Keratinocyte (primary cell): ENCODE results near the gene MAP3K5. TPM values are rescaled to one million over a fixed set of nuclear protein-coding genes. Genes with fewer than 3 reads are reported as not detected.
A peak's percentile ranks its signal among the peaks of the same experiment; 100 is the strongest.

Source experiments
- DNase-seq: peaks from one replicate; pipeline ENCODE4 v3.0.0-alpha.2; 2011; ENCODE audit warnings: low read depth, missing footprints, low spot score
- FAIRE-seq: peaks from 2 replicates; lab custom pipeline; 2011; peaks lifted over from hg19 to GRCh38; lab: Jason Lieb, UNC
- H2AFZ ChIP-seq: 2 replicates; pipeline ENCODE4 v1.6.0; 2012; ENCODE audit warnings: low read length, control low read depth, inconsistent platforms; ENCODE audit not compliant: control insufficient read depth
- H3K27ac ChIP-seq: 2 replicates; pipeline ENCODE4 v1.5.1; 2011; ENCODE audit warnings: low read length; ENCODE audit not compliant: control insufficient read depth, insufficient read depth
- H3K27me3 ChIP-seq: 3 replicates; pipeline ENCODE4 v1.6.0; 2011; ENCODE audit warnings: low read length; ENCODE audit not compliant: control insufficient read depth, insufficient read depth; ENCODE audit errors: extremely low read depth
- H3K36me3 ChIP-seq, 2 experiments: 2 replicates in 1 of 2; 3 replicates in 1 of 2; pipeline ENCODE4 v1.5.1; 2011; ENCODE audit warnings: low read length in 2 of 2, mild to moderate bottlenecking in 1 of 2; ENCODE audit not compliant: control insufficient read depth in 2 of 2, insufficient read depth in 2 of 2; ENCODE audit errors: extremely low read depth in 1 of 2
- H3K4me1 ChIP-seq: 3 replicates; pipeline ENCODE4 v1.5.1; 2011; ENCODE audit warnings: low read length; ENCODE audit not compliant: control insufficient read depth, insufficient read depth; ENCODE audit errors: extremely low read depth
- H3K4me2 ChIP-seq: 3 replicates; pipeline ENCODE4 v1.6.0; 2011; ENCODE audit warnings: low read depth, low read length; ENCODE audit not compliant: control insufficient read depth, insufficient read depth; ENCODE audit errors: extremely low read depth
- H3K4me3 ChIP-seq, 3 experiments: fragments of 200-600 bp in 1 of 3; sonication (generic) in 1 of 3; 2 replicates in 2 of 3; 3 replicates in 1 of 3; pipeline ENCODE4 v1.5.1; 2011 to 2016; ENCODE audit warnings: low read length in 3 of 3, mild to moderate bottlenecking in 3 of 3, control low read depth in 2 of 3, inconsistent platforms in 1 of 3, low read depth in 1 of 3, mixed read lengths in 1 of 3, mixed run types in 1 of 3, moderate library complexity in 1 of 3; ENCODE audit not compliant: control insufficient read depth in 2 of 3, insufficient read depth in 2 of 3; ENCODE audit errors: extremely low read depth in 1 of 3
- H3K79me2 ChIP-seq: 2 replicates; pipeline ENCODE4 v1.6.0; 2012; ENCODE audit warnings: low read length; ENCODE audit not compliant: control insufficient read depth, insufficient read depth
- H3K9ac ChIP-seq: 3 replicates; pipeline ENCODE4 v1.6.0; 2011; ENCODE audit warnings: low read length; ENCODE audit not compliant: control insufficient read depth, insufficient read depth; ENCODE audit errors: extremely low read depth
- H3K9me1 ChIP-seq: 3 replicates; pipeline ENCODE4 v1.6.0; 2011; ENCODE audit warnings: low read length; ENCODE audit not compliant: control insufficient read depth, insufficient read depth; ENCODE audit errors: extremely low read depth
- H3K9me3 ChIP-seq: 2 replicates; pipeline ENCODE4 v1.5.1; 2012; ENCODE audit warnings: low read depth, low read length; ENCODE audit not compliant: control insufficient read depth
- H4K20me1 ChIP-seq: 3 replicates; pipeline ENCODE4 v1.6.0; 2011; ENCODE audit warnings: low read length; ENCODE audit not compliant: control insufficient read depth, insufficient read depth; ENCODE audit errors: extremely low read depth
- CTCF ChIP-seq, 3 experiments: IDR thresholded peaks in 1 of 3; conservative IDR thresholded peaks in 1 of 3; optimal IDR thresholded peaks in 1 of 3; 2 replicates in 2 of 3; 3 replicates in 1 of 3; pipeline versions ENCODE3 to v1.5.1; 2011; ENCODE audit warnings: low read length in 3 of 3, mild to moderate bottlenecking in 3 of 3, moderate library complexity in 2 of 3, control low read depth in 1 of 3, inconsistent platforms in 1 of 3; ENCODE audit not compliant: insufficient read depth in 2 of 3; ENCODE audit errors: extremely low read depth in 1 of 3
- EZH2 ChIP-seq: IDR thresholded peaks from one replicate; pipeline ENCODE4 v1.6.1; 2012; ENCODE audit warnings: inconsistent platforms, mild to moderate bottlenecking, low read length, moderate library complexity
- dilution Hi-C: fragments of 300-500 bp; cut with MboI; formaldehyde crosslinking; loops from one replicate; pipeline ENCODE4 v1.7.0; 2020; ENCODE audit warnings: low sequenced_read_pairs; ENCODE audit not compliant: extremely low pct_ligation_motif_present
- polyA plus RNA-seq, 5 experiments: library from polyadenylated mRNA; depleted of rRNA in 3 of 5; stranded (reverse) in 3 of 5; stranded (forward) in 1 of 5; unstranded in 1 of 5; fragments of >200 nt; gene quantifications; 1 replicate in 1 of 5; 2 replicates in 3 of 5; 3 replicates in 1 of 5; pipeline versions ENCODE4 v1.2.1 to v1.2.3, GENCODE V29; 2011 to 2012; ENCODE audit warnings: missing spikeins in 2 of 5, low read depth in 1 of 5, low replicate concordance in 1 of 5

Gene MAP3K5
- polyA plus RNA-seq, 1 donor (not counting 4 experiments of a cell fraction or from before 2014, with no cell fraction given): 3.4 TPM

- Histone ChIP-seq H3K27me3 (no peaks in the 10 kb centered on the region), H3K27ac (peak overlapping the region; percentile 49), H3K4me2 (peak overlapping the region; percentile 79), H3K9me3 (no peaks in the 10 kb centered on the region), H3K79me2 (no peaks in the 10 kb centered on the region), H3K4me1 (peaks cover 24% of the 10 kb centered on the region), H3K9me1 (no peaks in the 10 kb centered on the region), H3K36me3 (peaks cover 0 to 3% of the 10 kb centered on the region in 2 experiments), H4K20me1 (no peaks in the 10 kb centered on the region), H2AFZ (no peak overlapping the region), H3K4me3 (peak overlapping the region in 2 of 3 experiments; percentile 7 to 36), H3K9ac (no peak overlapping the region)
- TF ChIP-seq CTCF (optimal IDR thresholded peaks at IDR 0.05 in 1 of 3, IDR thresholded peaks at IDR 0.05 in 1 of 3, conservative IDR thresholded peaks at IDR 0.05 in 1 of 3; ENCODE audit: extremely low read depth in 1 of 3, insufficient read depth in 2 of 3, low read length in 3 of 3) (no peak), EZH2 (no peak)
- no peak for DNase-seq
- FAIRE-seq: peak; percentile 71
- dilution Hi-C loops: no loop called here
These were observed 95.4 kb downstream of the MAP3K5 start for GRCh38 chr6:136696783-136697364.

GRCh38 chr6:136696238-136696637, 96.0 kb downstream of the MAP3K5 start:
- Histone ChIP-seq H3K79me2 (no peaks in the 10 kb centered on the region), H3K36me3 (peaks cover 0 to 3% of the 10 kb centered on the region in 2 experiments), H3K4me3 (no peak overlapping the region), H3K9me1 (no peaks in the 10 kb centered on the region), H3K9me3 (no peaks in the 10 kb centered on the region), H3K4me1 (peaks cover 24% of the 10 kb centered on the region), H2AFZ (no peak overlapping the region), H3K27me3 (no peaks in the 10 kb centered on the region), H3K27ac (peak overlapping the region; percentile 49), H3K9ac (no peak overlapping the region), H3K4me2 (peak overlapping the region; percentile 79), H4K20me1 (no peaks in the 10 kb centered on the region)
- DNase-seq: no peak
- dilution Hi-C loops: no loop called here
- peak; percentile 52 for FAIRE-seq
- TF ChIP-seq EZH2 (no peak), CTCF (optimal IDR thresholded peaks at IDR 0.05 in 1 of 3, IDR thresholded peaks at IDR 0.05 in 1 of 3, conservative IDR thresholded peaks at IDR 0.05 in 1 of 3; ENCODE audit: extremely low read depth in 1 of 3, insufficient read depth in 2 of 3, low read length in 3 of 3) (no peak)
